ENCODE measurements around the gene FAM174C.
"Not testable (repeated sequence)": the region's sequence is repeated elsewhere in the genome, so short reads cannot be mapped to it uniquely, and the experiment has no call there.

The FAM174C gene

GRCh38 chr19:1300744-1301490, 25.6 kb downstream of the FAM174C start:
- DNase-seq (ENCODE audit: low spot score) = no peak

DNA sequence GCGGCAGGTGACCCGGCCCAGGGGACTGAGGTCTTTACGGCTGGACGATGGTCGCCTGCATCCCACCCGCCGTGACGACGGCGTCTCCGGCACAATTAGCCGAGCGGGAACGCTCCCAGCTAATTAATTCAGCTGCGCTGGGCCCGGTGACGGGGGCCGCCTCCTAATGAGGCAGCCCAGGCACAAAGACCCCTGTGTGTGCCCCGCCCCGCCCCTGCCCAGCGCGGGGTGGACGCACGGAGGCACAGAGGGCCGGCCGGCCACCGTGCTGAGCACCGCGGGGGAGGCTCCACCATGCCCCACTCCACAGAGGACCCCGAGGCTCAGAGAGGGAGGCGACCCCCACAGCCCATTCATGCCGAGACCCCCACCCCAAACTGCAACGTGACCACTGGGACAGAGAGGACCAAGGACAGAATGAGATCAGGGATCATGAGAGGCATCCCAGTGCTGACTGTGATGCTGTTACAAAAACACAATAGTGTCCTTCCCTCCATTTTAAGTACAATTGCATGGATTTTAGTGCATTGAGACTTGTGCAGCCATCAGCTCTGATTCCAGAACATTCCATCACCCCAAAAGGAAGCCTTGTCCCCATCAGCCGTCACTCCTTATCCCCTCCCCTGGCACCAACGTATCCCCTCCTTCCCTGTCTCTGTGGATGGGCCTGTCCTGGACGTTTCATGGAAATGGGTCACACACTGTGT, 27.4 kb downstream of the FAM174C start:
- no peak for DNase-seq (ENCODE audit: low spot score)

- no peak for DNase-seq (ENCODE audit: low spot score)
Observed at GRCh38 chr19:1304197-1304924, 29.0 kb downstream of the FAM174C start.

GRCh38 chr19:1305354-1305753, 30.0 kb downstream of the FAM174C start:
- not testable (repeated sequence) for DNase-seq (ENCODE audit: low spot score)

GRCh38 chr19:1307320-1307719, 32.0 kb downstream of the FAM174C start:
- DNase-seq (ENCODE audit: low spot score) = no peak

GRCh38 chr19:1307755-1308303, 32.5 kb downstream of the FAM174C start:
- no peak for DNase-seq (ENCODE audit: low spot score)

DNA sequence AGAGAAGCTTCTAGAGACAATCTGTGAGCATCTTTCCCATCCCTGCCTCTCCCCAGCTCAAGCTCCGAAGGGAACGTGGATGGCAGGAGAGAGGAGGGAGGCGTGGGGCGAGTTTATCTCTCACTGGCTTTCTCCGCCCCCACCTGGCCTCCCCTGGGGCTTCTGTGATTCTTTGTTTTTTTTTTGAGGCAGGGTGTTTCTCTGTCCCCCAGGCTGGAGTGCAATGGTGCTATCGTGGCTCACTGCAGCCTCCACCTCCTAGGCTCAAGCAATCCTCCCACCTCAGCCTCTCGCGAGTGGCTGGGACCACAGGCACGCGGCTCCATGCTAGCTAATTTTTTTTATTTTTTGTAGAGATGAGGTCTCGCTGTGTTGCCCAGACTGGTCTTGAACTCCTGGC, 33.4 kb downstream of the FAM174C start:
- DNase-seq (ENCODE audit: low spot score) = no peak

DNA sequence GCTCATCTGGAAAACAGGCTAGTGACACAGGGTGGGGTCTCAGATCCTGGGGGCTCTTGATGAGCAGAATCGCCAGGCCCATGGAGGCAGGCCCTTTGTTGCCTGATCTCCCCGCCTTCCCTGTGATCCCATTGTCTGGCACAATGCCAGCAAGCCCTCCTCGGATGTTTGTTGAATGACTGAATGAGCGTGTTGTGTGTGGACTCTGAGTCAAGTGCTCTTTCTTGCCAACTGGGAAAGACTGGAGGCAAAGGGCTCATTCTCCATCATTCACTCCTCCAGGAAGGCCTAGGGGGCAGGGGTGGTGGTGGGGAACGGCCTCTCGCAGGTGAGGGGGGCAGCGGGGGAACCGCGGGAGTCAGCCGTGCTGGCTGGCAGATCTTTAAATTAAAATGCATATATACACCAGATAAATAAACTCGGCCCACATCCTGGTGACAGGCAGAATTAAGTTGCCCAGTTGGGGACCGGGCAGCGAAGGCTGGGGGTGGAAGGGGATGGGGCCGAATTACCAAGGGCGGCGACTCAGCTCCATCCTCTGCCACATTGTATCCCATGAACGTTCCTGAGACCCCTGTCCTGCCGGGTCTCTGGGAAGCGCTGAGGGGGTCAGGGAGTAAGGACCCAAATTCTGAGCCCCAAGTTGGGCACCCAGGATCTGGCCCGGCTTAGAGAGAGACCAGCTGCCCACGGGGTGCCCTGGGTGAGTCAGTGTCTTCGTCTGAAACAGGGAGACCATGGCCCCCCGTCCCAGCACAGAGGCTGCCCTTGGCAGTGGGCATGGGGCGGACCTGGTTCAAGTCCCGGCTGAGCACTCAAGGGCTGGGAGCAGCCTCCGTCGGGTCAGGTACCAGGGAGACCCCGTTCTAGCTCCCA, 34.9 kb downstream of the FAM174C start:
- no peak for DNase-seq (ENCODE audit: low spot score)

GRCh38 chr19:1310853-1311180, 35.5 kb downstream of the FAM174C start:
- peak; percentile 71 for DNase-seq (ENCODE audit: low spot score)

- DNase-seq (ENCODE audit: low spot score) = no peak
Observed at GRCh38 chr19:1311543-1312091, 36.3 kb downstream of the FAM174C start.

DNA sequence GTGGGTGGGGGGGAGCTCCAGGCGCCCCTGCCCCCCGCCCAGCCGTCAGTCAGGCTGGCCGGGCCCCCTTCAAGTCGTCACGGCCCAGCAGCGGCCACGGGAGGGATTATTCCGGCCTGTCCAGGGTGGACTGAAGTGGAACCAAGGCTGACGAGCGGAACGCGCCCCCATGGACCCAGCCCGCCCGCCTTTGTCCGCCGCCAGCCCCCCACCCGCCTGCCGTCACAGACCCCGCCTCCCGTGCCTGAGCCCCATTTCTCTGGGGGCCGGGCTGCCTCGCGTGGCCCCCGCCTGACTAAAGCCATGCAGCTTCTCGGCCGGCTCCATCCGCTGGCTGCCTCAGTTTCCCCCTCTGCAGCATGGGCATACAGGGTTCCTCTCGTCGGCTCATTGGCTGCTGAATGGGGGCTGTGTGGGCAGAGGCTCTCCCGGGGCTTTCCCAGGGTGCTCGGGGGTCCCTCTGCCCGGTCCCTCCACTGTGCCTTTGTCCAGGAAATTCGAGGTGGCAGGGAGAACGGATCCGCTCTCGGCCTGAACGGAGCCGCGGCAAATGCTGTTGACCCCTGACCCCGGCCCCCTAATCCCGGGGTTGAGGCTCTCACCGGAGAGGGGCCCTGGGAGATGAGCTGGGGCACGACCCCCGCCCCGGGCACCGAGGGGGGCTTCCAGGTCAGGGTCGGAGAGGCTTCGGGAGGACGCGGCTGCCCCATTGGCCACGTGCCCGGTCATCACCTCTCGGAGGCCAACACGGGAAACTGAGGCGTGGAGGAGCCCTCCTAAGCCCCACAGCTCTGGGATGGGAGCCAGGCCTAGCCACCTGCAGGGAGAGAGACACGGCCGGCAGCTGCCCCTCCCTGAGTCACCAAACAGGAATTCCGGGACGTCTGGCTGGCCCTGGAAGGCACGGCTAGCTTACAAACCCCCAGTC, 37.7 kb downstream of the FAM174C start:
- DNase-seq (ENCODE audit: low spot score) = peak; percentile 76

GRCh38 chr19:1313695-1314613, 38.6 kb downstream of the FAM174C start:
- peak; percentile 54 for DNase-seq (ENCODE audit: low spot score)

- DNase-seq (ENCODE audit: low spot score) = peak; percentile 74
Observed at GRCh38 chr19:1315470-1316166, 40.3 kb downstream of the FAM174C start.

DNA sequence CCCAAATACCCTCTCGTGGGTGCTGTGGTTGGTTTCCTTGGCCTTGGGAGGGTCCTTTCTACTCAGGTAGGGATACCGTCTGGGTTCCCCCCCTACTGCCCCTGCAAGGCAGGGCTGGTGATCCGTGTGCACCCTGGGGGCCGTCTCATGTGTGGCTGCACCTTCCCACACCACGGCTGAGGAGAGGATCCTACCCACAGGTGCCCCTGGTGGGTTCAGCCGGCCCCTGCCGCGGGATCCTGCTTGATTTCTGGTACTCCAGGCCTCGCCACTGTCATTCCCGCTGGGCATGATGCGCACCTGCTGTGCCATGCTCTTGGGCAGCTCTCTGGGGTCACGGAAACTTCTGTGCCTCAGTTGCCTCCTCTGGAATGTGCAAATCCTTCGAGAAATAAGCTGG, 41.1 kb downstream of the FAM174C start:
- no peak for DNase-seq (ENCODE audit: low spot score)

DNA sequence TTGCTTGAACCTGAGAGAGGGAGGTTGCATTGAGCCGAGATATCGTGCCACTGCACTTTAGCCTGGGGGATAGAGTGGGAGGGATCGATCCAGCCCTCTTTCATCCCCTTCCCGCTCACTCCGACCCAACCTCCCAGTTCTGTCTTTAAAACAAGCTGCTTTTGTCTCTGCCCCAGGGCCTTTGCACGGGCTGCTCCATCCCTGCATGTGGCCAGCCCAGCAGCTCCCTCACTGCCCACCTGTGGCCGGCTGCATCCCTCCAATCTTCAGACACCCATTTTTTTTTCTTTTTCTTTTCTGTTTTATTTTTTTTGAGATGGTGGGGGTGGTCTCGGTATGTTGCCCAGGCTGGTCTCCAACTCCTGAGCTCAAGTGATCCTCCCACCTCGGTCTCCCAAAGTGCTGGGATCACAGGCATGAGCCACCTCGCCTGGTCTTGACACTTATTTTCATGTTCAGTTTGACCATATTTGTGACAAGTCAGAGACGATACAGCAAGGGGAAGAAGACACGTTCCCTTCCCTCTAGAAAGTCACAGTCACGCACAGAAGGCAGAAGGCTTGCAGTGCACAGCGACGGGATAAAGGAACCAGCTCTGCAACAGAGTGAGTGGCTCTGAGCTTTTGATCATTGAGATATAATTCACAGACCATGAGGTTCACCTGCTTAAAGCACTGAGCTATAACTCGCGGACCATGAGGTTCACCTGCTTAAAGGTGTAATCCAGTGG, 42.1 kb downstream of the FAM174C start:
- no peak for DNase-seq (ENCODE audit: low spot score)

GRCh38 chr19:1318678-1319471, 43.5 kb downstream of the FAM174C start:
- DNase-seq (ENCODE audit: low spot score) = peak; percentile 71

GRCh38 chr19:1320282-1320650, 44.9 kb downstream of the FAM174C start:
- DNase-seq (ENCODE audit: low spot score) = not testable (repeated sequence)
